Hepatocyte (in vitro differentiated cells): ENCODE measurements around the gene ZDHHC12.

Experiments used
- EZH2 ChIP-seq: fragments of 200-600 bp; sonication (generic); IDR thresholded peaks from 2 replicates; pipeline ENCODE4 v1.6.1; 2016; ENCODE audit warnings: antibody characterized with exemption, mild to moderate bottlenecking, borderline replicate concordance
- TF ChIP-seq, protein P1 (sequence below): fragments of 200-600 bp; sonication (generic); IDR thresholded peaks from 2 replicates; pipeline ENCODE4 v1.5.1; 2016; ENCODE audit warnings: antibody characterized with exemption, mild to moderate bottlenecking; ENCODE audit not compliant: poor library complexity

DNA sequence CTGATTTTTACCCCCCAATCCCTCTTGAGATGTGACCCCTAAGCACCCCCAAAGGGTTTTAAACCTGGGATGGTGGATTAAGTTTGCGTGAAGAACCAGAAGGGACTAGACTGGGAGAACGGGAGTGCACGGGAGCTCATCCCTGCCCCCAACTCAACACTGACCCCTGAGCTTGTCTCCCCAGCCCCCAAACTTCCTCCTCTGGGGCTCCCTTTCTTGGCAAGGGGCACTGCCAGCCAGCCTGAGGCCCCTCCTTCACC, 39.9 kb downstream of the ZDHHC12 start:
- TF ChIP-seq, protein P1, sequence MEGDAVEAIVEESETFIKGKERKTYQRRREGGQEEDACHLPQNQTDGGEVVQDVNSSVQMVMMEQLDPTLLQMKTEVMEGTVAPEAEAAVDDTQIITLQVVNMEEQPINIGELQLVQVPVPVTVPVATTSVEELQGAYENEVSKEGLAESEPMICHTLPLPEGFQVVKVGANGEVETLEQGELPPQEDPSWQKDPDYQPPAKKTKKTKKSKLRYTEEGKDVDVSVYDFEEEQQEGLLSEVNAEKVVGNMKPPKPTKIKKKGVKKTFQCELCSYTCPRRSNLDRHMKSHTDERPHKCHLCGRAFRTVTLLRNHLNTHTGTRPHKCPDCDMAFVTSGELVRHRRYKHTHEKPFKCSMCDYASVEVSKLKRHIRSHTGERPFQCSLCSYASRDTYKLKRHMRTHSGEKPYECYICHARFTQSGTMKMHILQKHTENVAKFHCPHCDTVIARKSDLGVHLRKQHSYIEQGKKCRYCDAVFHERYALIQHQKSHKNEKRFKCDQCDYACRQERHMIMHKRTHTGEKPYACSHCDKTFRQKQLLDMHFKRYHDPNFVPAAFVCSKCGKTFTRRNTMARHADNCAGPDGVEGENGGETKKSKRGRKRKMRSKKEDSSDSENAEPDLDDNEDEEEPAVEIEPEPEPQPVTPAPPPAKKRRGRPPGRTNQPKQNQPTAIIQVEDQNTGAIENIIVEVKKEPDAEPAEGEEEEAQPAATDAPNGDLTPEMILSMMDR: no peak
- TF ChIP-seq EZH2: no peak
